Loucy (cell line): ENCODE measurements around the gene MAPK1IP1L.
"Not testable (repeated sequence)": the region's sequence is repeated elsewhere in the genome, so short reads cannot be mapped to it uniquely, and the experiment has no call there.

ENCODE experiments used
- H2AFZ ChIP-seq: fragments of 200-600 bp; sonication (generic); 2 replicates; pipeline ENCODE4 v1.6.0; 2016; ENCODE audit warnings: antibody characterized with exemption, mild to moderate bottlenecking, low read length, moderate library complexity
- H3F3A ChIP-seq: fragments of 200-600 bp; 2 replicates; pipeline ENCODE4 v1.6.0; 2016; ENCODE audit warnings: antibody characterized with exemption, low read depth, mild to moderate bottlenecking
- H3K27me3 ChIP-seq: fragments of 200-600 bp; sonication (generic); 2 replicates; pipeline ENCODE4 v1.6.1; 2014; ENCODE audit warnings: low read length, mild to moderate bottlenecking; ENCODE audit not compliant: insufficient read depth, poor library complexity, severe bottlenecking
- H3K36me3 ChIP-seq: fragments of 200-600 bp; sonication (generic); 2 replicates; pipeline ENCODE4 v1.6.1; 2016; ENCODE audit warnings: low read length; ENCODE audit not compliant: insufficient read depth
- H3K4me1 ChIP-seq: fragments of 200-600 bp; sonication (generic); 2 replicates; pipeline ENCODE4 v1.5.1; 2014; ENCODE audit warnings: low read length, mild to moderate bottlenecking; ENCODE audit not compliant: insufficient read depth, poor library complexity, severe bottlenecking
- H3K4me2 ChIP-seq: fragments of 200-600 bp; sonication (generic); 2 replicates; pipeline ENCODE4 v1.6.0; 2014; ENCODE audit warnings: antibody characterized with exemption, low read length, low read depth, mild to moderate bottlenecking; ENCODE audit not compliant: poor library complexity, severe bottlenecking
- H3K4me3 ChIP-seq: fragments of 200-600 bp; sonication (generic); 2 replicates; pipeline ENCODE4 v1.5.1; 2014; ENCODE audit warnings: low read length, mild to moderate bottlenecking, mixed read lengths; ENCODE audit not compliant: poor library complexity, severe bottlenecking
- H3K79me2 ChIP-seq: fragments of 200-600 bp; sonication (generic); 2 replicates; pipeline ENCODE4 v1.6.1; 2014; ENCODE audit warnings: low read length; ENCODE audit not compliant: insufficient read depth
- H3K9ac ChIP-seq: fragments of 200-600 bp; sonication (generic); 2 replicates; pipeline ENCODE4 v1.6.0; 2014; ENCODE audit warnings: mild to moderate bottlenecking, low read depth, low read length, moderate library complexity; ENCODE audit not compliant: poor library complexity, severe bottlenecking
- H3K9me2 ChIP-seq: fragments of 200-600 bp; sonication (generic); replicated peaks from 2 replicates; pipeline ENCODE4 v1.6.1; 2016; ENCODE audit warnings: low read depth, low read length, mixed read lengths
- H3K9me3 ChIP-seq: fragments of 200-600 bp; sonication (generic); 2 replicates; pipeline ENCODE4 v1.6.1; 2014; ENCODE audit warnings: mild to moderate bottlenecking, antibody characterized with exemption, low read length, low read depth; ENCODE audit not compliant: insufficient read depth
- H4K20me1 ChIP-seq: fragments of 200-600 bp; sonication (generic); 2 replicates; pipeline ENCODE4 v1.6.0; 2014; ENCODE audit warnings: antibody characterized with exemption, low read length, mild to moderate bottlenecking; ENCODE audit not compliant: insufficient read depth, poor library complexity, severe bottlenecking
- EZH2phosphoT487 ChIP-seq: fragments of 200-600 bp; IDR thresholded peaks from 2 replicates; pipeline ENCODE4 v1.6.1; 2018; ENCODE audit warnings: antibody characterized with exemption, mild to moderate bottlenecking, moderate library complexity, borderline replicate concordance
- TF ChIP-seq, protein P1 (sequence below): fragments of 200-600 bp; sonication (generic); conservative IDR thresholded peaks from 2 replicates; pipeline ENCODE4 v1.5.1; 2014; ENCODE audit warnings: mild to moderate bottlenecking, antibody characterized with exemption, low read length

The MAPK1IP1L gene

DNA sequence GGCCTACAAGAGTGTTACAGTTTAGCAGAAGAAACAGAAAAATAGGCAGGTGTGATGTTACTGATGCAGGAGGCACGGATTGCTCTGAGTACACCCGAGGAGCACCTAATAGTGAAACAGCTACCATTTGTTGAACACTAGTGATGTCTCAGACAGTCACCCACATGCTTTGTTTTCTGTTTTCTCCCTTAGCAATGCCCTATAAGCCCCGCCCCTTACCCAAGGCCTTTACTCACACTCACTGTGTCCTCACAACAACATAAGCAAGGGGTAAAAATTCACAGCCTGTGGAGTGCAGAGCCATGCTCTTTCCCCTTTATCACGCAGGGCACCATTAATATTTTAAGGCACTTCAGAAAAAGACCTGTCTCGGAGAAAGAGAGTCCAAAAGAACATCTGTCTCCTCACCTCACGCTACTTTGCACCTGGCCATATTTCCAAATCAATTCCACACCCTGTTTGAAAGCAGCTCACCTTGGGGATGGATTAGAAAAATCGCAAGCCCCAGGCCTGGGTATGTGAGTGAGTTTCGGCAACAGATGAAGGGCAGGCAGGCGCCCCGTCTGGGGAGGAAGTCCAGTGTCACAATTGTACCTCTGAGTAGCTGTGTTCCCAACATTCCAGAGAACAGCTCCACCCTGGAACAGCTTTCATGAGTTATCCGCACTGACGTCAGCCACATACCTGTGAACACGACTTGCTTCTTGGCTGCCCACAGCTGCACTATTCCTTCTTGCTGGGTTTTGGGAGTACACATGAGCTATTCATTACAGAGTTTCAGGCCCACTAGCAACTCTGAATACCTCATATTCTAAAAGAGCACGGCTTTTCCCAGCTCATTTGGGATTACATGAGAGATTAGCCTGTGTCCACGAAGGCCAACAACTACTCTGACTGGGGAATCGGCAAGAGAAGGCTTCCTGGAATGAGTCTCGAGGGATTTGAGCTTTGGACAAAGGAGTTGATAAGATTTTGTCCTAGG is 26.0 kb downstream of the MAPK1IP1L start:
- no peak overlapping the region for H2AFZ ChIP-seq
- no peak overlapping the region for H3K4me2 ChIP-seq
- TF ChIP-seq EZH2phosphoT487 = no peak
- TF ChIP-seq, protein P1, sequence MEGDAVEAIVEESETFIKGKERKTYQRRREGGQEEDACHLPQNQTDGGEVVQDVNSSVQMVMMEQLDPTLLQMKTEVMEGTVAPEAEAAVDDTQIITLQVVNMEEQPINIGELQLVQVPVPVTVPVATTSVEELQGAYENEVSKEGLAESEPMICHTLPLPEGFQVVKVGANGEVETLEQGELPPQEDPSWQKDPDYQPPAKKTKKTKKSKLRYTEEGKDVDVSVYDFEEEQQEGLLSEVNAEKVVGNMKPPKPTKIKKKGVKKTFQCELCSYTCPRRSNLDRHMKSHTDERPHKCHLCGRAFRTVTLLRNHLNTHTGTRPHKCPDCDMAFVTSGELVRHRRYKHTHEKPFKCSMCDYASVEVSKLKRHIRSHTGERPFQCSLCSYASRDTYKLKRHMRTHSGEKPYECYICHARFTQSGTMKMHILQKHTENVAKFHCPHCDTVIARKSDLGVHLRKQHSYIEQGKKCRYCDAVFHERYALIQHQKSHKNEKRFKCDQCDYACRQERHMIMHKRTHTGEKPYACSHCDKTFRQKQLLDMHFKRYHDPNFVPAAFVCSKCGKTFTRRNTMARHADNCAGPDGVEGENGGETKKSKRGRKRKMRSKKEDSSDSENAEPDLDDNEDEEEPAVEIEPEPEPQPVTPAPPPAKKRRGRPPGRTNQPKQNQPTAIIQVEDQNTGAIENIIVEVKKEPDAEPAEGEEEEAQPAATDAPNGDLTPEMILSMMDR = no peak
- no peaks in the 10 kb centered on the region for H3K9me3 ChIP-seq
- no peaks in the 10 kb centered on the region for H3K79me2 ChIP-seq
- no peaks in the 10 kb centered on the region for H3K27me3 ChIP-seq
- H3K9me2 ChIP-seq = no peaks in the 10 kb centered on the region
- H3K9ac ChIP-seq = no peak overlapping the region
- H3K4me1 ChIP-seq = peaks cover 3% of the 10 kb centered on the region
- no peak overlapping the region for H3K4me3 ChIP-seq
- H3F3A ChIP-seq = no peaks in the 10 kb centered on the region
- H3K36me3 ChIP-seq = no peaks in the 10 kb centered on the region
- H4K20me1 ChIP-seq = no peaks in the 10 kb centered on the region

- H3K4me1 ChIP-seq, H3K27me3 ChIP-seq, H3K4me2 ChIP-seq, H3K4me3 ChIP-seq, H3K36me3 ChIP-seq, H3K9me2 ChIP-seq, H3K79me2 ChIP-seq, H2AFZ ChIP-seq, H3K9ac ChIP-seq, H3F3A ChIP-seq, H4K20me1 ChIP-seq, H3K9me3 ChIP-seq: not testable (repeated sequence)
Observed at GRCh38 chr14:55079961-55080360, 28.5 kb downstream of the MAPK1IP1L start.

DNA sequence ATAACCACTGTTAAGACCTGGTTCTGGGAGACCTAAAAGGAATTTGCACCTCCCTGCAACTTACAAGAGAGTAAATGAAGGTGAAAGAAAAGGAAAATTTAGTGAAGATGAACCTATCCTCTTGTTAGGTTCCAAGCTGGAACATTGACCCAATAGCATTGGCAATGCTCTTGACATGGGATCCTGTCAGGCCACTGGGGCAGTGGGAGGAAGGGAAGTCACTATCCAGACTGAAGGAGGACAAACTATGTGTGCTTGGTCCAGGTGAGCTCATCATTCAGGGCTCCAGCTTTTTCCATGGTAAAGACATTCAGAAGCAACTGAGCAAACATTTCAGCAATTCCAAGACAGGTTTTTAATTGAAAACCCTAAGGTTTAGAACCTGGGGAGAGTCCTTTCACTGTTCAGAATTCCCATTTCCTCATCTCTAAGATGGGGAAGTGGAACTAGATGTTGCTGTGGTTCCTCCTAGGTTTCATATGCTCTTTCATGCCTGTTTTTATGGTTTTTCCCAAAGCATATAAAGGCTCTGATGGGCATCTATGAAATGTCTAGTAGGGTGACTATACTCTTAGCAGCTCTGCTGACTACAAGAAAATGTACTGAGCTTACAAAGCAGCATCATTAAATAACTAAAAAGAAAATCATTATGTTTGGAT is 33.1 kb downstream of the MAPK1IP1L start:
- Histone ChIP-seq H3K79me2 (no peaks in the 10 kb centered on the region), H3K4me2 (no peak overlapping the region), H4K20me1 (no peaks in the 10 kb centered on the region), H3K27me3 (no peaks in the 10 kb centered on the region), H3K9me3 (no peaks in the 10 kb centered on the region), H3K9ac (no peak overlapping the region), H3K4me3 (no peak overlapping the region), H3K4me1 (no peaks in the 10 kb centered on the region), H3K9me2 (no peaks in the 10 kb centered on the region), H3F3A (no peaks in the 10 kb centered on the region), H3K36me3 (no peaks in the 10 kb centered on the region), H2AFZ (no peak overlapping the region)
- TF ChIP-seq, protein P1 = no peak
- no peak for TF ChIP-seq EZH2phosphoT487
